Measurements from ENCODE around the gene KRTAP27-1. TPM values are rescaled to one million over a fixed set of nuclear protein-coding genes. Genes with fewer than 3 reads are reported as not detected.

KRTAP27-1 gene
- total RNA-seq, 1 donor from 2014 or later: not detected

DNA sequence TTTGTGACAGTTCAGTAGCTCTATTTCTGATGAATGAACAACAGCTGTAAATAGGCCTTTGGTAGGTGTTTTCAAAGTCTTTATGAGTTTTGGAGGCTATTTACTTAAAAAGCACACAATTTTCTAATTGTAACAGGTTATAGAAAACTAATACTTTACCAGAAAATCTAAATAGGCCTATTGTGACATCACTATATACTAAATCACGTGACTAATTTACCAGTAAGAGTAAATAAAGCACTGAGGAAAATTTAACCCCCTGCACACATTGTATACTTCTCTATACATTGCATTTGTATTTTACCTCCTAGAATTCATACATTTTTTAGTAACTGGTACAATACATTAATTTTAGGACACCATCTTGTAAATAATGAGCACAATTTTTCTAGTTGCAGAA lies 32.4 kb downstream of the KRTAP27-1 start:
- Mint-ChIP-seq H3K36me3 (ENCODE audit: unreplicated experiment) (no peaks in the 10 kb centered on the region), H3K9me3 (ENCODE audit: unreplicated experiment) (peaks cover 11% of the 10 kb centered on the region), H3K4me1 (ENCODE audit: unreplicated experiment) (peaks cover 2% of the 10 kb centered on the region), H3K27me3 (ENCODE audit: unreplicated experiment) (peaks cover 6% of the 10 kb centered on the region), H3K4me3 (ENCODE audit: unreplicated experiment) (no peak overlapping the region), H3K27ac (ENCODE audit: unreplicated experiment) (no peak overlapping the region)
- TF ChIP-seq, protein P1, sequence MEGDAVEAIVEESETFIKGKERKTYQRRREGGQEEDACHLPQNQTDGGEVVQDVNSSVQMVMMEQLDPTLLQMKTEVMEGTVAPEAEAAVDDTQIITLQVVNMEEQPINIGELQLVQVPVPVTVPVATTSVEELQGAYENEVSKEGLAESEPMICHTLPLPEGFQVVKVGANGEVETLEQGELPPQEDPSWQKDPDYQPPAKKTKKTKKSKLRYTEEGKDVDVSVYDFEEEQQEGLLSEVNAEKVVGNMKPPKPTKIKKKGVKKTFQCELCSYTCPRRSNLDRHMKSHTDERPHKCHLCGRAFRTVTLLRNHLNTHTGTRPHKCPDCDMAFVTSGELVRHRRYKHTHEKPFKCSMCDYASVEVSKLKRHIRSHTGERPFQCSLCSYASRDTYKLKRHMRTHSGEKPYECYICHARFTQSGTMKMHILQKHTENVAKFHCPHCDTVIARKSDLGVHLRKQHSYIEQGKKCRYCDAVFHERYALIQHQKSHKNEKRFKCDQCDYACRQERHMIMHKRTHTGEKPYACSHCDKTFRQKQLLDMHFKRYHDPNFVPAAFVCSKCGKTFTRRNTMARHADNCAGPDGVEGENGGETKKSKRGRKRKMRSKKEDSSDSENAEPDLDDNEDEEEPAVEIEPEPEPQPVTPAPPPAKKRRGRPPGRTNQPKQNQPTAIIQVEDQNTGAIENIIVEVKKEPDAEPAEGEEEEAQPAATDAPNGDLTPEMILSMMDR (IDR thresholded peaks at IDR 0.05): no peak
- no peak for DNase-seq (ENCODE audit: extremely low spot score, unreplicated experiment)

DNA sequence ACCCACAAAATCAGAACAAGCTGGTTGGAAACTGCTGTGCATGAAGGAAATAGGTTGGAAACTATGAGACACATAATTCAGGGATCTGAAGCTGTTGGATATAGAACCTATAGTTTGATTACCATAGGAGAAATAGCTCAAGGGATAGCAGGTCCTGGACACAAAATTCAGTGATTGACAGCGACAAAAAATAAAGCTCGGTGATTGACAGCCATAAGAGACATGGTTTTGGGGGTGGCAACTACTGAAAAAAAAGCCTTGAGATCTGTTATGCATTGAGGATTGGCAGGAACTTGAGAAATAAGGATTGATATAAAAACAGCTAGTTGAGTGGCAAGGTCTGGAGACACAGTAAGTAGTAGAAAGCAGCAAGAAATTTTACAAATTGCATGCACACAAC lies 48.3 kb downstream of the KRTAP27-1 start, which contains the start of gene KRTAP25-1:
KRTAP25-1 (minus strand) TSS at position 300 of the 400 bp plus-strand sequence; CDS start at position 276, 24 bp downstream.
- Mint-ChIP-seq H3K9me3 (ENCODE audit: unreplicated experiment) (no peaks in the 10 kb centered on the region), H3K4me1 (ENCODE audit: unreplicated experiment) (no peaks in the 10 kb centered on the region), H3K27me3 (ENCODE audit: unreplicated experiment) (peaks cover 44% of the 10 kb centered on the region), H3K4me3 (ENCODE audit: unreplicated experiment) (no peak within 1 kb of the TSS), H3K27ac (ENCODE audit: unreplicated experiment) (no peak within 1 kb of the TSS), H3K36me3 (ENCODE audit: unreplicated experiment) (no peaks in the 10 kb centered on the region)
- TF ChIP-seq, protein P1 (IDR thresholded peaks at IDR 0.05): no peak
- no peak for DNase-seq (ENCODE audit: extremely low spot score, unreplicated experiment)

Small RNAs within 50 kb of the gene (microRNA-seq; reads per million reads assigned to microRNA genes)
- gene MIR4327 (ENCODE audit: unreplicated experiment): not detected

Other genes starting within 250 kb of the KRTAP27-1 start
- not detected in 2 replicates for gene CLDN17, start 170.9 kb downstream of the KRTAP27-1 start, total RNA-seq
- not detected in 2 replicates for gene CLDN8, start 121.6 kb downstream of the KRTAP27-1 start, total RNA-seq
- gene KRTAP24-1, start 54.7 kb downstream of the KRTAP27-1 start, total RNA-seq: not detected in 2 replicates
- gene KRTAP25-1, start 48.2 kb downstream of the KRTAP27-1 start, total RNA-seq: not detected in 2 replicates
- gene KRTAP26-1, start 17.4 kb downstream of the KRTAP27-1 start, total RNA-seq: not detected in 2 replicates
- not detected in 2 replicates for gene KRTAP23-1, start 10.9 kb upstream of the KRTAP27-1 start, total RNA-seq
- not detected in 2 replicates for gene KRTAP13-2, start 34.6 kb upstream of the KRTAP27-1 start, total RNA-seq
- not detected in 2 replicates for gene KRTAP13-1, start 58.3 kb upstream of the KRTAP27-1 start, total RNA-seq
- gene KRTAP13-3, start 88.2 kb upstream of the KRTAP27-1 start, total RNA-seq: not detected in 2 replicates
- not detected in 2 replicates for gene KRTAP13-4, start 92.5 kb upstream of the KRTAP27-1 start, total RNA-seq
- not detected in 2 replicates for gene KRTAP15-1, start 102.6 kb upstream of the KRTAP27-1 start, total RNA-seq
- not detected in 2 replicates for gene KRTAP19-1, start 142.7 kb upstream of the KRTAP27-1 start, total RNA-seq
- not detected in 2 replicates for gene KRTAP19-2, start 149.7 kb upstream of the KRTAP27-1 start, total RNA-seq
- not detected in 2 replicates for gene KRTAP19-3, start 154.3 kb upstream of the KRTAP27-1 start, total RNA-seq
- gene KRTAP19-4, start 159.5 kb upstream of the KRTAP27-1 start, total RNA-seq: not detected in 2 replicates
- gene KRTAP19-5, start 164.4 kb upstream of the KRTAP27-1 start, total RNA-seq: not detected in 2 replicates
- not detected in 2 replicates for gene KRTAP19-6, start 204.2 kb upstream of the KRTAP27-1 start, total RNA-seq
- gene KRTAP19-7, start 223.6 kb upstream of the KRTAP27-1 start, total RNA-seq: not detected in 2 replicates